ENCODE data around the gene MT1F.

The MT1F gene

GRCh38 chr16:56613706-56614105 lies 44.1 kb upstream of the MT1F start:
- no peak for TF ChIP-seq GABPA (IDR thresholded peaks at IDR 0.05; ENCODE audit: low read depth)
- no peak for TF ChIP-seq CTCF (IDR thresholded peaks at IDR 0.05; ENCODE audit: insufficient read depth, low read length)
- TF ChIP-seq SPI1 (IDR thresholded peaks at IDR 0.05; ENCODE audit: borderline replicate concordance, low read depth): no peak
- no peak for DNase-seq (ENCODE audit: low read depth in 1 of 2, low spot score in 1 of 2)
- Histone ChIP-seq H3K27me3 (ENCODE audit: insufficient read depth, poor library complexity, severe bottlenecking) (peaks cover 11% of the 10 kb centered on the region), H3K4me3 (replicated peaks; ENCODE audit: insufficient read depth, low read length) (no peak overlapping the region), H3K27ac (replicated peaks) (no peak overlapping the region)

- no peak for DNase-seq (ENCODE audit: low read depth in 1 of 2, low spot score in 1 of 2)
- peaks cover 11% of the 10 kb centered on the region for H3K27me3 ChIP-seq (ENCODE audit: insufficient read depth, poor library complexity, severe bottlenecking)
- no peak overlapping the region for H3K4me3 ChIP-seq (replicated peaks; ENCODE audit: insufficient read depth, low read length)
- TF ChIP-seq POLR2AphosphoS5 (IDR thresholded peaks at IDR 0.05; ENCODE audit: low read depth) (no peak), CTCF (IDR thresholded peaks at IDR 0.05; ENCODE audit: insufficient read depth, low read length) (no peak), REST (IDR thresholded peaks at IDR 0.05; ENCODE audit: insufficient replicate concordance, low read depth) (no peak), GABPA (IDR thresholded peaks at IDR 0.05; ENCODE audit: low read depth) (no peak), SPI1 (IDR thresholded peaks at IDR 0.05; ENCODE audit: borderline replicate concordance, low read depth) (no peak)
- no peak overlapping the region for H3K27ac ChIP-seq (replicated peaks)
Observed at GRCh38 chr16:56614549-56614991, 43.2 kb upstream of the MT1F start.

- no peak for DNase-seq (ENCODE audit: low read depth in 1 of 2, low spot score in 1 of 2)
- H3K4me3 ChIP-seq (replicated peaks; ENCODE audit: insufficient read depth, low read length): no peak overlapping the region
- TF ChIP-seq SPI1 (IDR thresholded peaks at IDR 0.05; ENCODE audit: borderline replicate concordance, low read depth) (no peak), GABPA (IDR thresholded peaks at IDR 0.05; ENCODE audit: low read depth) (no peak), POLR2AphosphoS5 (IDR thresholded peaks at IDR 0.05; ENCODE audit: low read depth) (no peak), REST (IDR thresholded peaks at IDR 0.05; ENCODE audit: insufficient replicate concordance, low read depth) (no peak), CTCF (IDR thresholded peaks at IDR 0.05; ENCODE audit: insufficient read depth, low read length) (no peak)
- peaks cover 11% of the 10 kb centered on the region for H3K27me3 ChIP-seq (ENCODE audit: insufficient read depth, poor library complexity, severe bottlenecking)
- no peak overlapping the region for H3K27ac ChIP-seq (replicated peaks)
Observed at GRCh38 chr16:56615353-56615752, 42.4 kb upstream of the MT1F start.

- Histone ChIP-seq H3K27me3 (ENCODE audit: insufficient read depth, poor library complexity, severe bottlenecking) (peaks cover 11% of the 10 kb centered on the region), H3K4me3 (replicated peaks; ENCODE audit: insufficient read depth, low read length) (peak overlapping the region; percentile 34), H3K27ac (replicated peaks) (no peak overlapping the region)
- no peak for TF ChIP-seq POLR2AphosphoS5 (IDR thresholded peaks at IDR 0.05; ENCODE audit: low read depth)
- TF ChIP-seq REST (IDR thresholded peaks at IDR 0.05; ENCODE audit: insufficient replicate concordance, low read depth): no peak
- no peak for TF ChIP-seq SPI1 (IDR thresholded peaks at IDR 0.05; ENCODE audit: borderline replicate concordance, low read depth)
- TF ChIP-seq GABPA (IDR thresholded peaks at IDR 0.05; ENCODE audit: low read depth): no peak
- TF ChIP-seq CTCF (IDR thresholded peaks at IDR 0.05; ENCODE audit: insufficient read depth, low read length): no peak
- no peak for DNase-seq (ENCODE audit: low read depth in 1 of 2, low spot score in 1 of 2)
Observed at GRCh38 chr16:56616608-56617211, 41.0 kb upstream of the MT1F start.

All from HL-60 (cell line).